Stomach (tissue), 4 donors: Measurements from ENCODE around the gene KPNA2.
"Not testable (repeated sequence)": the region's sequence is repeated elsewhere in the genome, so short reads cannot be mapped to it uniquely, and the experiment has no call there.

Source experiments
- EP300 ChIP-seq: sonication (generic); formaldehyde crosslinking; IDR thresholded peaks from one replicate; pipeline ENCODE4 v1.6.1; 2017; ENCODE audit warnings: antibody characterized with exemption
- POLR2A ChIP-seq, 4 donors: fragments of 450-650 bp; IDR thresholded peaks; one replicate each; pipeline ENCODE4 v1.6.1; 2016; ENCODE audit warnings: antibody characterized with exemption in 4 of 4, control low read depth in 2 of 4, mild to moderate bottlenecking in 1 of 4, moderate library complexity in 1 of 4
- TF ChIP-seq, protein P1 (sequence below), 7 experiments: fragments of 450-650 bp in 4 of 7; fragments of 200-600 bp in 3 of 7; sonication (generic) in 3 of 7; IDR thresholded peaks; one replicate each; pipeline ENCODE4 v1.5.1; 2016 to 2019; ENCODE audit warnings: antibody characterized with exemption in 7 of 7, control low read depth in 2 of 7, mild to moderate bottlenecking in 1 of 7

DNA sequence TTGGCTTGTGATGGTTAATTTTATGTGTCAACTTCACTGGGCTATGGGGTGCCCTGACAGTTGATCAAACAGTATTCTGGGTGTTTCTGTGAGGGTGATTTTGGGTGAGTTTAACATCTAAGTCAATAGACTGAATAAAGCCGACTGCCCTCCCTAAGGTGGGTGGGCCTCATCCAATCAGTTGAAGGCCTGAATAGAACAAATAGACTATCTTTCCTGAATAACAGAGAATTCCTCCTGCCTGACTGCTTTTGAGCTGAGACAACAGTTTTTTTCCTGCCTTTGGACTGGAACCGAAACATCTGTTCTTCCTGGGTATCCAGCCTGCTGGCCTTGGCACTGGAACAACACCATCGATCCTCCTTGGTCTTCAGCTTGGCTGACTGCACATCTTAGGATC is 33.0 kb downstream of the KPNA2 start:
- TF ChIP-seq, protein P1, sequence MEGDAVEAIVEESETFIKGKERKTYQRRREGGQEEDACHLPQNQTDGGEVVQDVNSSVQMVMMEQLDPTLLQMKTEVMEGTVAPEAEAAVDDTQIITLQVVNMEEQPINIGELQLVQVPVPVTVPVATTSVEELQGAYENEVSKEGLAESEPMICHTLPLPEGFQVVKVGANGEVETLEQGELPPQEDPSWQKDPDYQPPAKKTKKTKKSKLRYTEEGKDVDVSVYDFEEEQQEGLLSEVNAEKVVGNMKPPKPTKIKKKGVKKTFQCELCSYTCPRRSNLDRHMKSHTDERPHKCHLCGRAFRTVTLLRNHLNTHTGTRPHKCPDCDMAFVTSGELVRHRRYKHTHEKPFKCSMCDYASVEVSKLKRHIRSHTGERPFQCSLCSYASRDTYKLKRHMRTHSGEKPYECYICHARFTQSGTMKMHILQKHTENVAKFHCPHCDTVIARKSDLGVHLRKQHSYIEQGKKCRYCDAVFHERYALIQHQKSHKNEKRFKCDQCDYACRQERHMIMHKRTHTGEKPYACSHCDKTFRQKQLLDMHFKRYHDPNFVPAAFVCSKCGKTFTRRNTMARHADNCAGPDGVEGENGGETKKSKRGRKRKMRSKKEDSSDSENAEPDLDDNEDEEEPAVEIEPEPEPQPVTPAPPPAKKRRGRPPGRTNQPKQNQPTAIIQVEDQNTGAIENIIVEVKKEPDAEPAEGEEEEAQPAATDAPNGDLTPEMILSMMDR (IDR thresholded peaks at IDR 0.05) = not testable (repeated sequence)
- TF ChIP-seq EP300; POLR2A (IDR thresholded peaks at IDR 0.05): not testable (repeated sequence)
